Measurements from ENCODE around the gene MMP2. TPM values are rescaled to one million over a fixed set of nuclear protein-coding genes. Genes with fewer than 3 reads are reported as not detected.

Gene MMP2
- total and polyA plus RNA-seq, 3 donors from 2014 or later, result 50.9 to 250 (median 111) TPM

DNA sequence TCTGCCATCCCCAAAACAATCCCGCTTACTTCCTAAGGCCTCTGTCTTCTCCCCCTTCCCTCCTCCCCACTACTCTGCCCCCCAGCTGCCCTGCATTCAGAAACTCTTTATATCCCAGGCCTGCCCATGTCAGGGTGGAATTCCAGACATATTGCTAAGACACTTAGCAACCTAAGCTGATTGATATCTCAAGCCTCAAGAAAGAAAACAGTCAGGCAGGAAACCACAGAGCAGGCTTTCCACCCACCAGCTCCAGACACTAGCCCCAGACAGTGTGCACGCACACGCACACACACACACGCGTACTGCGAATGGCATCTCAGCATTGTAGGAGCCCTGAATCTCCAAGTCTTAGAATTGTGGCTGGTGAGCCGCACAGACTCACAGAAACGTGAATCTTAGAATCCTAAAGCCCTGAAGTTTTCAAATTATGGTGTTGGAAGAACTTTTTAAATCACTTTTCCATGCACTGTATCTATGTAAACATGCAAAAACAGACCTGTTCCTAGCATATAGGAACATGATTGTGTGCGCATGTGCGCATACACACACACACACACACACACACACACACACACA, 21.0 kb downstream of the MMP2 start:
- no peak for DNase-seq
- Histone ChIP-seq H3K9me3 (no peaks in the 10 kb centered on the region), H3K4me1 (peaks cover 43% of the 10 kb centered on the region), H3K27ac (no peak overlapping the region), H3K36me3 (ENCODE audit: low read depth, missing control alignments) (no peaks in the 10 kb centered on the region), H3K4me3 (no peak overlapping the region), H3K27me3 (no peaks in the 10 kb centered on the region)
- WGBS, 2 donors, result 51 to 61% methylated on average over 10 of the region's 10 CpGs
- TF ChIP-seq, protein P1, sequence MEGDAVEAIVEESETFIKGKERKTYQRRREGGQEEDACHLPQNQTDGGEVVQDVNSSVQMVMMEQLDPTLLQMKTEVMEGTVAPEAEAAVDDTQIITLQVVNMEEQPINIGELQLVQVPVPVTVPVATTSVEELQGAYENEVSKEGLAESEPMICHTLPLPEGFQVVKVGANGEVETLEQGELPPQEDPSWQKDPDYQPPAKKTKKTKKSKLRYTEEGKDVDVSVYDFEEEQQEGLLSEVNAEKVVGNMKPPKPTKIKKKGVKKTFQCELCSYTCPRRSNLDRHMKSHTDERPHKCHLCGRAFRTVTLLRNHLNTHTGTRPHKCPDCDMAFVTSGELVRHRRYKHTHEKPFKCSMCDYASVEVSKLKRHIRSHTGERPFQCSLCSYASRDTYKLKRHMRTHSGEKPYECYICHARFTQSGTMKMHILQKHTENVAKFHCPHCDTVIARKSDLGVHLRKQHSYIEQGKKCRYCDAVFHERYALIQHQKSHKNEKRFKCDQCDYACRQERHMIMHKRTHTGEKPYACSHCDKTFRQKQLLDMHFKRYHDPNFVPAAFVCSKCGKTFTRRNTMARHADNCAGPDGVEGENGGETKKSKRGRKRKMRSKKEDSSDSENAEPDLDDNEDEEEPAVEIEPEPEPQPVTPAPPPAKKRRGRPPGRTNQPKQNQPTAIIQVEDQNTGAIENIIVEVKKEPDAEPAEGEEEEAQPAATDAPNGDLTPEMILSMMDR (IDR thresholded peaks at IDR 0.05), result no peak
- TF ChIP-seq POLR2A (IDR thresholded peaks at IDR 0.05), result no peak
- intact Hi-C loops (cut with DNase I; ENCODE audit: low total_unique reads), result no loop called here

GRCh38 chr16:55500530-55501011, 21.6 kb downstream of the MMP2 start:
- WGBS, 2 donors, result 47 to 52% methylated on average over 2 to 3 of the region's 3 CpGs
- Histone ChIP-seq H3K27ac (no peak overlapping the region), H3K9me3 (no peaks in the 10 kb centered on the region), H3K36me3 (ENCODE audit: low read depth, missing control alignments) (no peaks in the 10 kb centered on the region), H3K4me3 (no peak overlapping the region), H3K27me3 (no peaks in the 10 kb centered on the region), H3K4me1 (peaks cover 37% of the 10 kb centered on the region)
- peak; percentile 75 for DNase-seq
- TF ChIP-seq, protein P1 (IDR thresholded peaks at IDR 0.05), result no peak
- no peak for TF ChIP-seq POLR2A (IDR thresholded peaks at IDR 0.05)
- intact Hi-C loops (cut with DNase I; ENCODE audit: low total_unique reads), result no loop called here

DNA sequence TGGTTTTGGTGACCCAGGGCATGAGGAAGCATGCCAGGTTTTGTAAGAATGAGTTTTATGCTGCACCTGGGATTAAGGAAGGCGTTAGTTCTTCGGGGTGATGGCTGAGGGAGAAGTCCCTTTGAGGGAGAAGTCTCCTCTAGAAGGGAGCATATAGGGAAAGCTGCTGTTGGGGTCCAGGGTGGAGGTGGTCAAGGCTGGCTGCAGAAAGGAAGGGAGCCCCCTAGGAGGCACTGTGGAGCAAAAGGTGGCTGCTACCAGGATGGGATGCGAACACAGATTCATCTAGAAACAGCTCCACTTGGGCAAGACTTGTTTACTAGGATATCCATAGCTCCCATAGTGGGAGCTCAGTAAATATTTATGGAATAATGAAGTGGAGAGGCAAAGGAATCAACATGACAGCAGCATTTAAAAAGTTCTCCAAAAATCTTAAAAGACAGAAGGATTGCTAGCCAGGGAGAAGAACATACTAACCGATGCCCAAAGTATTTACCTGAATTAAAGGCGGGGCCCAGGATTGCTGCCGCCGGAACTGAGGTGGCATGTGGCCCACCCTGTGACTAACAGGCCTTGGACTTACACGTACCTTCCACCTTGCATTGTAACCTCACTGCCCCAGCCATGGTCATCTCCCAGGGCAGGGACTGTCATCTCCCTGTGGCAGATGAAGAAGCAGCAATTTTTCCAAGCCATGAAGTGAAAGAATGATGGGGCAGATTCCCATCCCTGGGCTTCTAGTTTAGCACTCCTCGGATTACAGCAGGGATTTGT, 22.7 kb downstream of the MMP2 start:
- Histone ChIP-seq H3K4me1 (peaks cover 32% of the 10 kb centered on the region), H3K27me3 (no peaks in the 10 kb centered on the region), H3K36me3 (ENCODE audit: low read depth, missing control alignments) (no peaks in the 10 kb centered on the region), H3K4me3 (no peak overlapping the region), H3K27ac (no peak overlapping the region), H3K9me3 (no peaks in the 10 kb centered on the region)
- WGBS, 2 donors, result 80 to 81% methylated on average over 9 of the region's 9 CpGs
- intact Hi-C loops (cut with DNase I; ENCODE audit: low total_unique reads), result no loop called here
- no peak for TF ChIP-seq POLR2A (IDR thresholded peaks at IDR 0.05)
- TF ChIP-seq, protein P1 (IDR thresholded peaks at IDR 0.05), result no peak
- no peak for DNase-seq

DNA sequence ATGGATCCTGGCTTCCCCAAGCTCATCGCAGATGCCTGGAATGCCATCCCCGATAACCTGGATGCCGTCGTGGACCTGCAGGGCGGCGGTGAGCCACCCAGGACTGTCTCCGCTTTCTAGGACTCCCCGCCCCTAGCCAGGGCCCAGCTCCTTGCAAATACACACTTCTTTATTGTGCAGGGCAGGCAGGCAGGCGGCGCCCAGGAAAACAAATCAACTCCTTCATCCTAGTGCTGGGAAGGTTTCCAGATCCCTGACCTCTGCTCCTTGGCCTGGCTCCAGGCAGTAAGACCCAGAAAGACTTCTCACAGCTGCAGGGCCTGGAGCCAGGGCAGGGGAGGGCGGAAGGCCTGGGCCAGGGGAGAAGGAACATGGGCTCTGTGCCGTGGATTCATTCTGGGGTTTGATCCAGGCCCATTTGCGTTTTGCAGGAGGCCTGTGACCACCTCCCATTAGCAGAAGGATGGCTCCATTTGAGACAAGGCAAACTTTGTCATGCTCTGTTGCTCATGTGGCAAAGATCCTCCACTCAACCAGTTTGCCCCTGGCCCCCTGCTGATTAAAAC, 23.9 kb downstream of the MMP2 start:
- no peaks in the 10 kb centered on the region for H3K36me3 ChIP-seq (ENCODE audit: low read depth, missing control alignments)
- 26 to 53% methylated on average over 13 of the region's 13 CpGs for WGBS, 2 donors
- peaks cover 32% of the 10 kb centered on the region for H3K4me1 ChIP-seq
- H3K9me3 ChIP-seq, result no peaks in the 10 kb centered on the region
- no peak overlapping the region for H3K4me3 ChIP-seq
- no peaks in the 10 kb centered on the region for H3K27me3 ChIP-seq
- TF ChIP-seq POLR2A (IDR thresholded peaks at IDR 0.05), result no peak
- TF ChIP-seq, protein P1 (IDR thresholded peaks at IDR 0.05), result no peak
- intact Hi-C loops (cut with DNase I; ENCODE audit: low total_unique reads), result no loop called here
- peak; percentile 96 for DNase-seq
- peak overlapping the region in 1 of 2 donors; percentile 3 for H3K27ac ChIP-seq
